SK-N-SH (cell line): Measurements from ENCODE around the gene RNU6-9.

Experiments used
- CTCF ChIP-seq: fragments of 200-600 bp; sonication (generic); IDR thresholded peaks from 2 replicates; pipeline ENCODE4 v1.6.1; 2017; ENCODE audit warnings: antibody characterized with exemption, mild to moderate bottlenecking, moderate library complexity
- GATA2 ChIP-seq: sonication (generic); formaldehyde crosslinking; IDR thresholded peaks from 2 replicates; pipeline ENCODE4 v1.5.0; 2020; ENCODE audit warnings: mild to moderate bottlenecking, missing genetic modification reagents
- IRF3 ChIP-seq: fragments of 150-350 bp; IDR thresholded peaks from 2 replicates; pipeline ENCODE4 v1.6.1; 2016; ENCODE audit warnings: mild to moderate bottlenecking, low read depth, low read length
- MXI1 ChIP-seq: IDR thresholded peaks from 2 replicates; pipeline ENCODE4 v1.6.1; 2012; ENCODE audit warnings: mild to moderate bottlenecking, low read depth, low read length, improper control_type of control experiment
- PBX3 ChIP-seq: IDR thresholded peaks from 2 replicates; pipeline ENCODE4; 2012

GRCh38 chr19:919199-920050 lies 26.1 kb downstream of the RNU6-9 start:
- TF ChIP-seq IRF3 (no peak), MXI1 (no peak), CTCF (no peak), PBX3 (no peak), GATA2 (CRISPR knock-in tag) (no peak)
